Spleen (tissue), 11 donors: Measurements from ENCODE around the gene RIMBP2. TPM values are rescaled to one million over a fixed set of nuclear protein-coding genes. Genes with fewer than 3 reads are reported as not detected.

ENCODE experiments used
- DNase-seq: peaks from one replicate; pipeline ENCODE4 v3.0.0-alpha.2; 2020
- H3K27ac ChIP-seq, 8 donors: fragments of 200-600 bp; sonication (generic) in 7 of 8; 1 replicate in 4 of 8; 2 replicates in 4 of 8; pipeline versions ENCODE4 v1.5.0 to v1.8.0; 2016 to 2021; ENCODE audit warnings: inconsistent platforms in 4 of 8, mild to moderate bottlenecking in 4 of 8, moderate library complexity in 1 of 8
- H3K27me3 ChIP-seq, 7 donors: fragments of 200-600 bp; sonication (generic) in 6 of 7; replicated peaks in 1 of 7; 1 replicate in 4 of 7; 2 replicates in 3 of 7; pipeline versions ENCODE4 v1.5.0 to v1.8.0; 2016 to 2021; ENCODE audit warnings: inconsistent platforms in 3 of 7, mild to moderate bottlenecking in 1 of 7
- H3K36me3 ChIP-seq, 6 donors: fragments of 200-600 bp; sonication (generic) in 5 of 6; 1 replicate in 4 of 6; 2 replicates in 2 of 6; pipeline versions ENCODE4 v1.5.0 to v1.8.0; 2016 to 2021; ENCODE audit warnings: inconsistent platforms in 2 of 6
- H3K4me1 ChIP-seq, 6 donors: fragments of 200-600 bp; sonication (generic) in 5 of 6; 1 replicate in 3 of 6; 2 replicates in 3 of 6; pipeline versions ENCODE4 v1.5.0 to v1.8.0; 2016 to 2021; ENCODE audit warnings: inconsistent platforms in 3 of 6
- H3K4me3 ChIP-seq, 8 donors: fragments of 200-600 bp; sonication (generic) in 7 of 8; 1 replicate in 4 of 8; 2 replicates in 4 of 8; pipeline versions ENCODE4 v1.5.0 to v1.8.0; 2016 to 2021; ENCODE audit warnings: inconsistent platforms in 4 of 8, mild to moderate bottlenecking in 4 of 8, moderate library complexity in 2 of 8
- H3K9me3 ChIP-seq, 8 donors: fragments of 200-600 bp; sonication (generic) in 7 of 8; 1 replicate in 4 of 8; 2 replicates in 4 of 8; pipeline versions ENCODE4 v1.5.0 to v1.8.0; 2016 to 2021; ENCODE audit warnings: inconsistent platforms in 4 of 8
- CTCF ChIP-seq, 11 experiments: fragments of 200-600 bp in 7 of 11; fragments of 450-650 bp in 4 of 11; sonication (generic) in 4 of 11; IDR thresholded peaks in 8 of 11; conservative IDR thresholded peaks in 3 of 11; 1 replicate in 7 of 11; 2 replicates in 4 of 11; pipeline versions ENCODE4 v1.4.0 to v1.8.0; 2016 to 2021; ENCODE audit warnings: antibody characterized with exemption in 11 of 11, inconsistent platforms in 4 of 11, mild to moderate bottlenecking in 1 of 11
- POLR2A ChIP-seq, 3 donors: fragments of 450-650 bp; IDR thresholded peaks; one replicate each; pipeline ENCODE4 v1.5.1; 2017; ENCODE audit warnings: antibody characterized with exemption in 3 of 3, mild to moderate bottlenecking in 1 of 3
- POLR2AphosphoS5 ChIP-seq, 3 donors: sonication (generic); formaldehyde crosslinking; IDR thresholded peaks; one replicate each; pipeline ENCODE4 v1.5.1; 2017; ENCODE audit warnings: antibody characterized with exemption in 3 of 3
- WGBS, 5 donors: extraction: QIAGEN DNeasy Blood & Tissue Kit in 3 of 5; methylation state at CpG; one replicate each; pipeline versions ENCODE4 v1.1.5 to v1.1.7; 2013 to 2018; 5-methylcytosine and 5-hydroxymethylcytosine counted together
- intact Hi-C: fragments of 100-400 bp; cut with DNase I; formaldehyde crosslinking; loops from one replicate; pipeline ENCODE4 v1.15.0; 2023; ENCODE audit warnings: low total_unique reads
- polyA plus RNA-seq, 3 donors: library from polyadenylated mRNA; stranded (reverse); fragments of 200-250 nt; gene quantifications; one replicate each; pipeline ENCODE4 v1.2.1, GENCODE V29; 2013
- total RNA-seq, 7 donors: library from RNA; depleted of rRNA in 3 of 7; stranded (reverse); fragments of >200 nt in 3 of 7; fragmentation: NEBNext Ultra II Directional in 4 of 7; extraction: Animal tissue kit (Norgen Biotek cat#: 25700) in 4 of 7; gene quantifications; one replicate each; pipeline versions ENCODE4 v1.1.0 to v1.2.1, GENCODE V29; 2016 to 2021
- donor health status: healthy with polysubstance abuse.
- donor health status: DM: no; HTN: no; CAD: no; lungs with moderate emphysema.
- donor health status: DM: no; HTN: no; CAD: no.
- donor health status: Bipolar disorder and iron deficiency.
- donor health status: healthy.
- donor health status: DM: no; HTN: no; CAD: no.
- donor health status: DM: yes; HTN: yes; CAD: no.

Gene RIMBP2
- total and polyA plus RNA-seq, 10 donors, result 0.05 to 5.2 (median 0.95) TPM

GRCh38 chr12:130433411-130433810 lies 282.7 kb downstream of the RIMBP2 start:
- WGBS, 5 donors, result 87 to 96% (median 90%) methylated on average over 6 of the region's 6 CpGs
- TF ChIP-seq POLR2AphosphoS5 (IDR thresholded peaks at IDR 0.05) (no peak), POLR2A (IDR thresholded peaks at IDR 0.05) (no peak), CTCF (IDR thresholded peaks at IDR 0.05 in 8 of 11, conservative IDR thresholded peaks at IDR 0.05 in 3 of 11) (no peak)

GRCh38 chr12:130431176-130431575 lies 284.9 kb downstream of the RIMBP2 start:
- Histone ChIP-seq H3K4me3 (no peak overlapping the region), H3K4me1 (no peaks in the 10 kb centered on the region), H3K36me3 (no peaks in the 10 kb centered on the region), H3K9me3 (peaks cover 0 to 14% (median 0%) of the 10 kb centered on the region in 8 donors), H3K27ac (no peak overlapping the region), H3K27me3 (no peaks in the 10 kb centered on the region)
- intact Hi-C loops, result no loop called here
- TF ChIP-seq CTCF (IDR thresholded peaks at IDR 0.05 in 8 of 11, conservative IDR thresholded peaks at IDR 0.05 in 3 of 11), result no peak
- no peak for TF ChIP-seq POLR2AphosphoS5 (IDR thresholded peaks at IDR 0.05)
- TF ChIP-seq POLR2A (IDR thresholded peaks at IDR 0.05), result no peak
- WGBS, 5 donors, result 87 to 95% (median 91%) methylated on average over 11 of the region's 11 CpGs
- DNase-seq, result peak; percentile 21

More at GRCh38 chr12:130433411-130433810, 282.7 kb downstream of the RIMBP2 start:
- peak; percentile 21 for DNase-seq
- H3K27me3 ChIP-seq, result no peaks in the 10 kb centered on the region
- no peaks in the 10 kb centered on the region for H3K4me1 ChIP-seq
- peaks cover 0 to 34% (median 5%) of the 10 kb centered on the region in 8 donors for H3K9me3 ChIP-seq
- no peak overlapping the region for H3K27ac ChIP-seq
- no peak overlapping the region for H3K4me3 ChIP-seq
- H3K36me3 ChIP-seq, result no peaks in the 10 kb centered on the region
- intact Hi-C loops, result no loop called here

GRCh38 chr12:130429656-130430505 lies 286.2 kb downstream of the RIMBP2 start:
- no peaks in the 10 kb centered on the region for H3K36me3 ChIP-seq
- DNase-seq, result peak; percentile 56
- 78 to 88% (median 84%) methylated on average over 24 of the region's 24 CpGs for WGBS, 5 donors
- H3K4me3 ChIP-seq, result no peak overlapping the region
- TF ChIP-seq CTCF (IDR thresholded peaks at IDR 0.05 in 8 of 11, conservative IDR thresholded peaks at IDR 0.05 in 3 of 11) (no peak), POLR2AphosphoS5 (IDR thresholded peaks at IDR 0.05) (no peak), POLR2A (IDR thresholded peaks at IDR 0.05) (no peak)
- no peak overlapping the region for H3K27ac ChIP-seq
- H3K27me3 ChIP-seq, result no peaks in the 10 kb centered on the region
- H3K4me1 ChIP-seq, result no peaks in the 10 kb centered on the region
- peaks cover 0 to 14% (median 0%) of the 10 kb centered on the region in 8 donors for H3K9me3 ChIP-seq
- intact Hi-C loops, result no loop called here

- intact Hi-C loops, result no loop called here
- Histone ChIP-seq H3K27ac (no peak overlapping the region), H3K4me3 (no peak overlapping the region), H3K36me3 (no peaks in the 10 kb centered on the region), H3K9me3 (peaks cover 0 to 2% (median 0%) of the 10 kb centered on the region in 8 donors), H3K4me1 (no peaks in the 10 kb centered on the region), H3K27me3 (no peaks in the 10 kb centered on the region)
- TF ChIP-seq CTCF (IDR thresholded peaks at IDR 0.05 in 8 of 11, conservative IDR thresholded peaks at IDR 0.05 in 3 of 11) (no peak), POLR2A (IDR thresholded peaks at IDR 0.05) (no peak), POLR2AphosphoS5 (IDR thresholded peaks at IDR 0.05) (no peak)
- 72 to 80% (median 74%) methylated on average over 15 of the region's 15 CpGs for WGBS, 5 donors
- peak; percentile 49 for DNase-seq
Measured at GRCh38 chr12:130428116-130428515, 288.0 kb downstream of the RIMBP2 start.
